Endothelial cell of umbilical vein (primary cell): ENCODE measurements around the gene ITM2B.

ENCODE experiments used
- EZH2 ChIP-seq: IDR thresholded peaks from 2 replicates; pipeline ENCODE4 v1.6.1; 2012; ENCODE audit warnings: borderline replicate concordance, low read depth, mild to moderate bottlenecking, moderate library complexity, low read length, inconsistent platforms; ENCODE audit not compliant: severe bottlenecking
- FOS ChIP-seq: IDR thresholded peaks from 2 replicates; pipeline ENCODE4 v1.6.1; 2011; ENCODE audit warnings: mild to moderate bottlenecking, low read length, moderate library complexity, borderline replicate concordance; ENCODE audit not compliant: insufficient read depth
- POLR2A ChIP-seq: IDR thresholded peaks from 2 replicates; pipeline ENCODE4 v1.6.1; 2012; ENCODE audit warnings: low read depth, mild to moderate bottlenecking, control low read depth, low read length
- POLR2AphosphoS5 ChIP-seq: IDR thresholded peaks from 2 replicates; pipeline ENCODE4 v1.6.1; 2012; ENCODE audit warnings: low read depth, mild to moderate bottlenecking, control low read depth, low read length, moderate library complexity; ENCODE audit not compliant: insufficient read depth
- TF ChIP-seq, protein P1 (sequence below): IDR thresholded peaks from 2 replicates; pipeline ENCODE4 v1.6.1; 2011; ENCODE audit not compliant: insufficient read depth, insufficient read length
- TF ChIP-seq, protein P2 (sequence below), 2 donors: IDR thresholded peaks; 1 replicate in 1 of 2; 2 replicates in 1 of 2; pipeline ENCODE4 v1.5.1; 2011; ENCODE audit warnings: low read length in 2 of 2, mild to moderate bottlenecking in 2 of 2, moderate library complexity in 2 of 2, control low read depth in 1 of 2, inconsistent platforms in 1 of 2, low read depth in 1 of 2; ENCODE audit not compliant: insufficient read depth in 1 of 2; ENCODE audit errors: extremely low read depth in 1 of 2

DNA sequence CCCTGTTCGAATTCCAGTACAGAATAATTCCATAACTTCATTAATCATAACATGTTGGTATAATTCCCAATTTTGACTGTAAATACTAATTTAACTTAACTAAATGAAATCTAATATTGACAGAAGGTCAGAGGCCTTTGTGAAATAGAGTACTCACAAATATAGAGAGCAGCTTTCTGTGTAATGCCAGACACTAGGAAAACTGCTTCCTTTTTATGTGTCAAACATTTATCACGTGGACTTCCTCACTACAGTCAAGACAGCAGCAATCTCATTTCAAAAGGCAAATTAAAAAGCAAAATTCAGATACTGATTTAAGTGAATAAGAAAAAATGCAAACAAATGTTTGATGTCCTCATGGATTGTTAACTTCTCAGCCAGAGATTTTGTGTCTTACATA, 13.1 kb downstream of the ITM2B start:
- TF ChIP-seq, protein P1, sequence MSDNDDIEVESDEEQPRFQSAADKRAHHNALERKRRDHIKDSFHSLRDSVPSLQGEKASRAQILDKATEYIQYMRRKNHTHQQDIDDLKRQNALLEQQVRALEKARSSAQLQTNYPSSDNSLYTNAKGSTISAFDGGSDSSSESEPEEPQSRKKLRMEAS, result no peak
- TF ChIP-seq, protein P2, sequence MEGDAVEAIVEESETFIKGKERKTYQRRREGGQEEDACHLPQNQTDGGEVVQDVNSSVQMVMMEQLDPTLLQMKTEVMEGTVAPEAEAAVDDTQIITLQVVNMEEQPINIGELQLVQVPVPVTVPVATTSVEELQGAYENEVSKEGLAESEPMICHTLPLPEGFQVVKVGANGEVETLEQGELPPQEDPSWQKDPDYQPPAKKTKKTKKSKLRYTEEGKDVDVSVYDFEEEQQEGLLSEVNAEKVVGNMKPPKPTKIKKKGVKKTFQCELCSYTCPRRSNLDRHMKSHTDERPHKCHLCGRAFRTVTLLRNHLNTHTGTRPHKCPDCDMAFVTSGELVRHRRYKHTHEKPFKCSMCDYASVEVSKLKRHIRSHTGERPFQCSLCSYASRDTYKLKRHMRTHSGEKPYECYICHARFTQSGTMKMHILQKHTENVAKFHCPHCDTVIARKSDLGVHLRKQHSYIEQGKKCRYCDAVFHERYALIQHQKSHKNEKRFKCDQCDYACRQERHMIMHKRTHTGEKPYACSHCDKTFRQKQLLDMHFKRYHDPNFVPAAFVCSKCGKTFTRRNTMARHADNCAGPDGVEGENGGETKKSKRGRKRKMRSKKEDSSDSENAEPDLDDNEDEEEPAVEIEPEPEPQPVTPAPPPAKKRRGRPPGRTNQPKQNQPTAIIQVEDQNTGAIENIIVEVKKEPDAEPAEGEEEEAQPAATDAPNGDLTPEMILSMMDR (IDR thresholded peaks at IDR 0.05; ENCODE audit: extremely low read depth in 1 of 2, insufficient read depth in 1 of 2, low read depth in 1 of 2, low read length in 2 of 2), result no peak
- TF ChIP-seq EZH2 (no peak), POLR2AphosphoS5 (no peak), POLR2A (no peak), FOS (no peak)
